ENCODE results near the gene PACS2.

The PACS2 gene

DNA sequence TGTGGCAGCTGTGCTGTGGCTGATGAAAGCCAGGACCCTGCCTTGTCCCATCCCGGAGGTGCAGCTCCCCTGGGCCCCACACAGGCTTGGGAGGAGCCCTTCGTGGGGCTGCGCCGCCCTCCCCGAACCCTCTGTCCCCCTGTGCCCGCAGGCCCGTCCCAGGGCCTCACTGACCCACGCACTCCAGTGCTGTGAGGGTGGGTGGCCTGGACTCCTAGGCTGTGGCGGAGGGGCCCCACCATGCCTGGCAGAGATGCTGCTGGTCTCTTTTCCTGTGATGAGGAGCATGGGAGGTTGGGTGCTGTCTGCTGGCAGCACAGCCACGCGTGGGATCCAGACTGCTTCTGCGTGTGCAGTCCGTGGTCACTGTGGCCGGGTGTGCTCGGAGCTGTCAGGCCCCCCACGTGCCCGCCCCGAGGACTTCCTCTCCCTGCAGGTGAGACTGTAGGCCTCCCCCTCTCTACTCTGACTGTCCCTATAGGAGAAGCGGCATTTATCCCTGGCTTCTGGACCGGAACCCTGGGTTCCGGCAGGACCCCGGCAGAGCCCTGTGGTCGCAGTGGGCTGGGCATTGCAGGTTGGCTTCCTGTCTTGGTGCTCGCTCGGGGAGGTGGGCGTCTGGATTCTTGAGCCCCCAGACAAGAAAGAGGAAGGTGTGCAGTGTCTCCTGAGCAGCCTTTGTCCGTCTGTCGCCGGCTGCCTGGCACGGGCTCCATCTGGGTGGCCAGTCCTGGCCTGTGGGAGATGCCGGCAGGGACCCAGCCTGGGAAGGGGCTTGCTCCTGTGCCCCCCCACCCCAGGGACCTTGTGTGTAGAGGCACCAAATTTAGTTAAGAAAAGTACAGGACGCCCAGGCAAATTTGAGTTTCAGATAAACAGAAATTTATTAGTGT lies 107.4 kb downstream of the PACS2 start:
- DNase-seq (ENCODE audit: low spot score), result no peak

DNA sequence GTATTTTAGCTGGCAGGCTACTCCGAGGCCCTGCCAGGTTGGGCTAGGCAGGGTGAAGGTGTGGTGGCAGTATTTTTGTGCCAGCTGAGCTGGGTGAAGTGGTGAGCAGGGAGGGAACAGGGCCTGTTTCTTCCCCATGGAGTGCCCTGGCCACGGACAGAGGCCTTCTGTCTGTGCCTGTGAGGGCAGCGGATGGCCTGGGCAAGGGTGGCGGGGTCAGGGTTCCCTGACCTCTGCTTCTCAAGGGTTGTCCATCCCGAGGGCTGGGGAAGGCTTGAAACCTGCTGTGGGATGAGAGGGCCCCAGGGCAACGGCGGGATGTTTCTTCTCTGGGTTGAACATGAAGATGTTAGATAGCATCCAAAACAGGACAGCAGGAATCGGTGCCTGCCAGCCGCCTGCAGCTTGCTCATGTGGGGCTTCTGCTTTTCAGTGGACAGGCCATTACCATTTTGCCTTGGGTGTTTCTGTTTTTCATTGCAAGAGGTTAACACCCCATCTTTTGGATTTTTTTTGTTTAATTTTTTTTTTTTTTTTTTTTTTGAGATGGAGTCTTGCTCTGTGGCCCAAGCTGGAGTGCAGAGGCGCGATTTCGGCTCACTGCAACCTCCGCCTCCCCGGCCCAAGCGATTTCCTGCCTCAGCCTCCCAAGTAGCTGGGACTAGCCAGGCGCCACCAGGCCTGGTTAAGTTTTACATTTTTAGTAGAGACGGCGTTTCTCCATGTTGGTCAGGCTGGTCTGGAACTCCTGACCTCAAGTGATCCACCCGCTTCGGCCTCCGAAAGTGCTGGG lies 108.3 kb downstream of the PACS2 start:
- DNase-seq (ENCODE audit: low spot score), result no peak

GRCh38 chr14:105423488-105424195 lies 109.1 kb downstream of the PACS2 start:
- DNase-seq (ENCODE audit: low spot score), result no peak

GRCh38 chr14:105424861-105425260 lies 110.3 kb downstream of the PACS2 start:
- no peak for DNase-seq (ENCODE audit: low spot score)

- no peak for DNase-seq (ENCODE audit: low spot score)
These were observed 111.3 kb downstream of the PACS2 start for GRCh38 chr14:105425823-105426247.

GRCh38 chr14:105426416-105427130 lies 112.0 kb downstream of the PACS2 start:
- no peak for DNase-seq (ENCODE audit: low spot score)

DNA sequence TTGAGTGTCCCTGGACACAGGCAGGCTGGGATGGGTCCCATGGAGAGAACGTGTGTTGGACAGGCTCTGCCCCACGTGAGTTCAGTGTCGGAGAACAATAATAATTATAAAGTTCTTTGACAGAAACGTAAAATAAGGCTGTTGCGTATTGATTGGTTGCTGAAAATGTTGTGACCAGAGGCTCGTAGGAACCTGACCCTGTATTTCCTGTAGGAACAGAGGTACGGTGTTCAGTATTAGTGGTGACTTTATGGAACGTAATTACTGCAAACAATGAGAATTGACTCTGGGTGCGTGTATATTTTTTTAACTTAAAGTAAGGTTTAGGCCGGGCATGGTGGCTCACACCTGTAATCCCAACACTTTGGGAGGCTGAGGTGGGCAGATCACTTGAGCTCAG lies 112.9 kb downstream of the PACS2 start:
- no peak for DNase-seq (ENCODE audit: low spot score)

GRCh38 chr14:105427936-105428485 lies 113.5 kb downstream of the PACS2 start:
- DNase-seq (ENCODE audit: low spot score), result no peak

DNA sequence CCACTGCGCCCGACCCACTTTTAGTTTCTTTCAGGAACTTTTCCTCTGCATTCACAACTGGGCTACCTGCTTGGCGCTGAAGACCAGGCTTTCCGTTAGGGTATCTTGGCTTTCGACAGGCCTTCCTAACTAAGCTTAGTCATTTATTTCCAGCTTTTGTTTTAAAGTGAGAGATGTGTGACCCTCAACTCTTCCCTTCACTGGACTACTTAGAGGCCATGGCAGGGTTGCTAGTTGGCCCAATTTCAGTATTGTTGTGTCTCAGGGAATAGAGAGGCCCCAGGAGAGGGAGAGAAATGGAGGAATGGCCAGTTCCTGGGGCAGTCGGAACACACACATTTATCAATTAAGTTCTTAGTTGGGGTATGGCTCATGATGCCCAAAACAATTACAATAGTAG lies 115.5 kb downstream of the PACS2 start:
- no peak for DNase-seq (ENCODE audit: low spot score)

GRCh38 chr14:105430565-105430964 lies 116.0 kb downstream of the PACS2 start:
- no peak for DNase-seq (ENCODE audit: low spot score)

GRCh38 chr14:105431256-105431655 lies 116.7 kb downstream of the PACS2 start:
- no peak for DNase-seq (ENCODE audit: low spot score)

DNA sequence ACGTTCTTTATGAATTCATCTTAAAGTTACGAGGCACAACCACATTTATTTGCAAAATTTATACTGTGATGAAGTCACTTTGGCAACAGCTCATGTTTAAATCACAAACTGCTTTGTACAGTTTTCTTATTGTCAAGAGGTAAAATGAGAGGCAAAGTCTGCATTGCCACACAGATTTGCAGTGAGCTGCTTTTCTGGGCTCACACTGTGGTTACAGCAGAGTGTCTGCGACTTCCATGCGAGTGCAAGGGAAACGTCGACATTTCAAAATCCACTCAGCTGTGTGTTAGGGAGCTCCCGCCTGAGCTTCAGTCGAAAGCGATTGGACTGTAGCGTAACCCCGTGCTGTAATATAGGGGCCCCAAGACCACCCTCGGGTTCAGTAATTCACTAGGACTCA lies 118.1 kb downstream of the PACS2 start:
- no peak for DNase-seq (ENCODE audit: low spot score)

- DNase-seq (ENCODE audit: low spot score), result no peak
These were observed 118.6 kb downstream of the PACS2 start for GRCh38 chr14:105433161-105433605.

DNA sequence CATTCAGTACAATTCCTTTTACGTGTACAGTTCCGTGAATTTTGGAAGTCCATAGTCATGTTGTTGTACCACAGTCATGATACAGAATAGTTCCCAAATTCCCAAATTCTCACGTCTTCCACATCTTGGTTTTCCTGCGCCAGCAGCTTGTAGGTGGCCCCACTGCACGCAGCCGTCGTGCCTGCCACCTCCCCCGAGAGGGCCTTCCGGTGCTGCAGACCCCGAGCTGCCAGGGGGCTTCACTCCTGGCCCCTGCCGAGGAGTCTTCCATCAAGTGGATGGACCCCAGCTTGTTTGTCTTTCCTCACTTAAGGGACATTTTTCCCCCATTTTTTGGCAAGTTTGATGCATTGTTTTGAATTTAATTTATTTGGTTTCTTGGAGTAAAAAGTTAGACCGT lies 121.9 kb downstream of the PACS2 start:
- no peak for DNase-seq (ENCODE audit: low spot score)

GRCh38 chr14:105436891-105437722 lies 122.6 kb downstream of the PACS2 start:
- no peak for DNase-seq (ENCODE audit: low spot score)

- no peak for DNase-seq (ENCODE audit: low spot score)
These were observed 123.4 kb downstream of the PACS2 start for GRCh38 chr14:105437723-105438500.

- no peak for DNase-seq (ENCODE audit: low spot score)
These were observed 124.6 kb downstream of the PACS2 start for GRCh38 chr14:105439179-105439578.

DNA sequence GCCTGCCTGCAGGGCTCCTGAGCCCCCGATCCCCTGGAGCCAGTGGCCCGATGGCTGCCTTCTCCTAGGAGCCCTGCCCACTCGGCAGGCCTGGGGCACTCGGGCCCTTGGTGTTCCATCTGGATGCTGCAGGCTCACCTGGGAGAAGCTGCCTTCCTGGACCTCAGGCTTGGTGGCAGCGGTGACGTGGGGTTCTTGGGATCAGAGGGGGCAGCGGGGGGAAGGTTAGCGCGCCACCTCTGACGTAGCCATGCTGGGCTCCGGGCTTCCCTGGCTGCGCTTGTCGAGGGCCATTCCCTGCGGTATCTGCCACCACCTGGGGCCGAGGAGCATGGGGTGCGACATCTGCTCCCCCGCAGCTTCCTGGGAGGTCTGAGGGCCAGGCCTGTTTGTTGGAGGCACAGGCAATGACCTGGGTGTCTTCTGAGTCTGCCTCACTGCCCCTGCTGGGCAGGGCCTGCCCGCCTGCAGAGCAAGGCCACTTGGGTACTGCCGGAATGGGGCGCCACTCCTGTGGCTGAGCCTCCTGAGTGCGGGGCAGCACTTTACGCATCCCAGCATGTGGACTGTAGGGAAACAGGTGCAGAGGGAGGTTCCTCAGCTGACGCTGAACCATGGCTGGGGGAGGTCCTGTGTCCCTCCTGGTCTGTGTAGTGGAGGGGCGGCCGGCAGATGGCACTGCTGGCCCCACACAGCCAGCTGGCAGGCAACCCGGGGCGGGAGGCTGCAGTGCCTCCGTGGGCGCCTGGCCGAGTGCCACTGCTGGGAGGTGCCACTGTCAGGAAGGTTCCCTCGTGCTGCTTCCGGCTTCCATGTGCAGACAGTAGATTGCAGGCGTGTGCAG lies 125.4 kb downstream of the PACS2 start:
- DNase-seq (ENCODE audit: low spot score), result no peak

- DNase-seq (ENCODE audit: low spot score), result no peak
These were observed 126.0 kb downstream of the PACS2 start for GRCh38 chr14:105440554-105440900.

All from HuH-7.5 (cell line).